Fibroblast of skin of left biceps (primary cell): Measurements from ENCODE around the gene TNS4.

Source experiments
- DNase-seq, 2 experiments: peaks; one replicate each; pipeline ENCODE4 v3.0.0-alpha.2; 2013; ENCODE audit warnings: low read depth in 2 of 2

The TNS4 gene

DNA sequence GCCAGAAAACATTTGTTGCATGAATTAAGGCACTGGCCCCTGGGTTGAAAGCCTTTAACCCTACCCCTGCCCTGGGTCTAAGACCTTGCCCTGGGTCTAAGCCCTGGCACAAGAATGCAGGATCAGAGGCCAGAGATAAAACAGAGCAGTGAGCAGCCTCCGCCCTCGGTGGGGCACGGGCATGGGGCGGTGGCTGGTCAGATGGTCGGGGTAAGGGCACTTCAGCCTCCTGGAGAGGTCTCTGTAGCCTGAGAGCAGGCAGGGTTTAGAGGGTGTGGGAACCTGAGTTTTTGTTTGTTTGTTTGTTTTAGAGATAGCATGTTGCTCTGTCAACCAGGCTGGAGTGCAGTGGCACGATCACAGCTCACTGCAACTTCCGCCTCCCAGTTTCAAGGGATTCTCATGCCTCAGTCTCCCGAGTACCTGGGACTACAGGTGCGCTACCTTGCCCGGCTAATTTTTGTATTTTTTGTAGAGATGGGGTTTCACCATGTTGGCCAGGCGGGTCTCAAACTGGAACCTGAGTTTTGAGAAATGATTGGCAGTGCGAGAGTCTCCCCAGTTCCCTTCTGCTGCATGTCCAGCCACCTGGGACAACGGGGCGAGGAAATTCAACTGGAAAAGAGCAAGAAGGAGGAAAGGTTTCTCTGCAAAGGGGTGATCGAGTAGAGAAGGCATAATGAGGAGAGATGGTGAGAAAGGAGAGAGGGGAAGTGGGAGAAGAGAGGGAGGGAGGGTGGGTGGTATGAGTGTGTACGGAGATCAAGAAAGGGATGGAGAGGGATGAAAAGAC is 27.7 kb downstream of the TNS4 start:
- DNase-seq = no peak

- no peak for DNase-seq
Observed at GRCh38 chr17:40472733-40473452, 28.5 kb downstream of the TNS4 start.

GRCh38 chr17:40471846-40472732 is 29.3 kb downstream of the TNS4 start:
- no peak for DNase-seq

GRCh38 chr17:40470932-40471828 is 30.2 kb downstream of the TNS4 start:
- peak in 1 of 2 experiments; percentile 61 for DNase-seq

DNA sequence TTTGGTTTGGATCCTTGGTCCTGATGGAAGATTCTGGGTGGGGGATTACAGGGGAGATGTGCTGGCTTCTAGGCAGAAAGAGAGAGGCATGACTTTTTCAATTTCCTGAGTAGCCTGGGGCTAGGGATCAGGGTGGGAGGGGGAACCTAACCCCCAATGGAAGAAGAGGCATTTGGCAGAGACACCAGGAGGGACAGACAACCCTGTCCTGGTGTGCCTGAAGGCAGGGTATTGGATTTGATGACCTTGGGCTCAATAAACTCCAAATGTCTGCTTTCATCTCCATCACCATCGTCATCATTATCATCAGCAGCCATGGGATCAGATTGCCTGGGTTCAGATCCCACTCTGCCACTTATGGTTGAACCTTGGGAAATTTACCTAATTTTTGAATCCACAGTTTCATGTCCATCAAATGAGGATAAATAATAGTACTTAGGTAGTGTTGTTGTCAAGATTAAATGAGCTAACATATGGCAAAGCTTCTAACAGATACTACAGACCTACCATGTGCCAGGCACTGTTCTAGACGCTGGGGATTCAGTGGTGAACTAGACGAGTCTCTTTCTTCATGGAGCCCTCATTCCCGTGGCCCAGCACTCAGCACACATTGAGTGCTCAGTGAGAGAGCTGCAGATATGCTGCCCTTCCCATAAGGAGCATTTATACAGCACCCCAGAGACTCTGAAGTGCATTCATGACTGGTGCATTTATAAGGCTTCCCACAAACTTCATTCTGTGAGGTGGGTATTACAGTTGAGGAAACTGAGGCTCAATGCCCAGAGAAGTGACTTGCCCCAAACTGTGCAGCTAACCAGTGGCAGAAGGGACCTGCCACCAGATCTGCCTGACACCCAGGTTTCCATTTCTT is 31.4 kb downstream of the TNS4 start:
- no peak for DNase-seq

GRCh38 chr17:40468560-40468959 is 32.9 kb downstream of the TNS4 start:
- no peak for DNase-seq

GRCh38 chr17:40467281-40467867 is 34.0 kb downstream of the TNS4 start:
- DNase-seq = no peak

DNA sequence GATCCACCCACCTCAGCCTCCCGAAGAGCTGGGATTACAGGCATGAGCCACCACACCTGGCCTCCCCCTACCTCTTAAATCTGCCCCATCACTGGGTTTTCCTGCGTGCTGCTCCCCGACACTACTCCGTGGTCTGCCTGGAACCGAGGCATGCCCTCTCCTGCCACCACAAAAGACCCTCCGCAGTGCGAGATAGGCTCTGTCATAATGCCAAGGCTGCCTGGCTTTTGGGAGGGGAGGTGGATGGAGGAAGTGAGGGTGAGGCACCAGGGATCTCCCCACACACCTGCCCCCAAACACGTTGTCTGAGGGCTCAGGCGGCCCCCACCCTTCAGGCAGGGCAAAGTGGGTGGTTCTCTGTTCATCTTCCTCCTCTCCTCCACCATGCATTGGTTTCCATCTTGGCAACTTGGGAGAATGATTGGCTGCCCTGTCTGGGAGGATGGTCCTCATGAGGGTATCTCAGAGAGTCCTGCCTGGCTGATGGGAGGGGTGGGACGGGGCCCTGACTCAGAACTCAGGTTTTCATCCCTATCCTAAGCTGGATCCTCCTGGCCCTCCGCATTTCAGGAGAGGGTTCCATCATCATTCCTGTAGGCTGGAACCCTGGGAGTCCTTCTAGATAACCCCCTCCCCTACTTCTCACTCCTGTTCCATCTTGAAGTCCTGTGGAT is 35.0 kb downstream of the TNS4 start:
- no peak for DNase-seq

DNA sequence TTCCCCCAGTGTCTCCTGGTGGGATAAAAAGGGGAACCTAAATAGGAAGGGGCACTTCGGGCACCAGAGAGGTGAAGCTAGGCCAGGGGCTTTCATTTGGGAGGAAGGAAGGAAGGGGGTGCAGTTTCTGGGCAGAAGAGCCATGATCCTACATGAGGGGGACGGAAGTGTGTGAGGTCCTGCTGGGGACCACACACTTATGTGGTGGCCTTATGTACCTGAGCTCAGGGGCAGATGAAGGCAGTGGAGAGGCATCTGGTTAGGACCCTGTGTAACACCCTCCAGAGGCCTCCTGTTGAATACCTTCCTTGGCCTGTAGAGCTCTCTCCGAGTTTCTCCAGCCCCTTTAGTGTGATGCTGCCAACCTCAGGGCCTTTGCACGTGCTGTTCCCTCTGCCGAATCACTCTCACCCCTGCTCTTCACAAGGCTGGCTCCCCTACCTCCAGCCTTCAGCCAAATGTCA is 37.0 kb downstream of the TNS4 start:
- no peak for DNase-seq

- no peak for DNase-seq
Observed at GRCh38 chr17:40463122-40463550, 38.3 kb downstream of the TNS4 start.

- DNase-seq = no peak
Observed at GRCh38 chr17:40462343-40463121, 38.9 kb downstream of the TNS4 start.

DNA sequence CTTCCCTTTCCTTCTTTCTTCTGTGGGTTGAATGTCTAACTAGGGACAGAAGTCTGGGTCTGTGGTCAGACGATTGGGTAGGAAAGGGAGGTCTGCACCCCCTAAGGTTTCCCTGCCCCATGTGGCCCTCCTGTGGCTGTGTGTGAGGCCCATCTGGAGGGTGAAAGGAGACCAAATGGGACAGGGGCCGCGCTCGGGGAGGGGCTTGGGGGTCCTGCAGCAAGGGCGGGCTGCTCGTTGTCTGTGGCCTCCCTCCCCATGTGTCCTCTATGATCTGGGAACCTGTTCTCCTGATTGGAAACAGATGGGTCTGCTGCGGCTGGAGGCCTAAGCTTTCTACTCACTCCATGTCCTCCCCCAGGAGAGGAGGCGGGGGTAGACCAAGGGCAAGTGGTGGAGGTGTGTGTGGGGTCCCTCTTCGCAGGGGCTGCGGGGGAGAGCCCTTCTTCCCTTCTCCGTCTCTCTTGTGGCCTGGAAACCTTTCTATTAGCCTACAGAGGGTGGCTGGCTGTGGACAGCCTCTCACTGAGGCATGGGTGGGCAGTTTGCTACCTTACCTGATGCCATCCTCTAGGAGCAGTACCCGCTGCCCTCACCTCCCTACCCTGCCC is 39.6 kb downstream of the TNS4 start:
- DNase-seq = no peak

DNA sequence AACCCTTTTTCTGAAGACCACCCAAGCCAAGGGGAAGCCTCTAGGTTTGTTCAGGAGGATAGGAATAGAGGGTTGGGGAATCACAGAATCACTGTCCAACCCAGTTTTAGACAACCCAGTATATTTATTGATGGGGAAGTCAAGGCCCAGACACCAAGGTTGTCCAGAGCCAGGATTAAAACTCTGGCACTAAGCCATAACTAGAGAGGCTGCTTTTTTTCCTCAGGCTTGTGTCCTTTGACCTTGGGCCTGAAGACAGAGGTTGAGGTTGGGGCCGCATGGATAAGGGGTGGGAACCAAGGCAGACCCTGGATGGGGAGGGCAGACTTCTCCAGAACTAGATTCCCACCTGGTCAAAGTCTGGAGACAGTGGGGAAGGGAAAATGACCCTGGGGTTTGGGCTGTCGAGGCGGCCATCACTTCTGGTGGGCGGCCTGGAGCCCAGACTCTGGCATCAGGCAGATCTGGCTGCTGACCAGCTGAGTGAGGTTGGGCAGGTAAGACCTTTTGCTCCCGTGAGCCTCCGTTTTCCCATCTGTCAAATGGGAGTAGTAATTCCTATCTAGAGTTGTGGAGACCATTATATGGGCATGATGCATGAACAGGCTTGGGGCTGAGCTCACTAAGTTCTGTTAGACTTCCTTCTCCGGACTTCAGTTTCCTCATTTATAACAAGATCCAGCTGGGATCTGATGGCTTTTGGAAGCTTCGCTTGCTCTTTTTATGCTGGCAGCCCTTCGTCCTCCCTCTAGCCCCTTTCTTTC is 40.3 kb downstream of the TNS4 start:
- DNase-seq = no peak

DNA sequence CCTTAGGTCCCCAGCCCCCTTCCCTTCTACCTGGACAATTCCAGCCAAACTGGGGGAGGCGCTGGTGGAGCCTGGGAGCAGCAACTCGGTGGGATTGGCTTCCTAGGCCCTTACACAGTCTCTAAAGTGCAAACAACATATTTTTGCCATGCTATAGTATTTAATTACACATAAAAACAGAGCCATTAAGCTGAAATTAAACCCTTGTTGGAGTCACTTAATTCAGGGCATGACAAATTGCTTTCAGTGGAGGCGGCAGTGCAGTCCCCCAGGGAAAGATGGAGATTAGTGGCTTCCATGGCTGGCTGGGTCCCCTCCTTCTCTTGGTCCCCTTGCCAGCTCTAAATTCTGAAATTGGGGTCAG is 40.8 kb downstream of the TNS4 start:
- no peak for DNase-seq

GRCh38 chr17:40459636-40460603 is 41.5 kb downstream of the TNS4 start:
- DNase-seq = no peak
